SK-N-SH (cell line): Measurements from ENCODE around the gene PARD3. TPM values are rescaled to one million over a fixed set of nuclear protein-coding genes. Genes with fewer than 3 reads are reported as not detected.

Experiments used
- CTCF ChIA-PET: fragments of 300-600, 350-600 bp; formaldehyde crosslinking; extraction: SDS; loops from one replicate; lab custom pipeline; 2021; lab: Yijun Ruan, JAX
- POLR2A ChIA-PET: fragments of 350-600 bp; sonication (Branson Sonifier 250); formaldehyde crosslinking; extraction: SDS; loops from one replicate; lab custom pipeline; 2020; ENCODE audit warnings: antibody characterized with exemption, inconsistent platforms; lab: Yijun Ruan, JAX
- DNase-seq: peaks from one replicate; pipeline ENCODE4 v3.0.0; 2012
- H2AFZ ChIP-seq: fragments of 200-600 bp; sonication (generic); 2 replicates; pipeline ENCODE4 v1.8.1; 2016; ENCODE audit warnings: antibody characterized with exemption, mild to moderate bottlenecking, low read depth
- H3F3A ChIP-seq: fragments of 200-600 bp; sonication (generic); replicated peaks from 2 replicates; pipeline ENCODE3; 2016; ENCODE audit warnings: antibody characterized with exemption, mild to moderate bottlenecking; ENCODE audit not compliant: insufficient read depth
- H3K27ac ChIP-seq, 2 experiments: fragments of 200-500 bp in 1 of 2; fragments of 200-600 bp in 1 of 2; sonication (Bioruptor generic) in 1 of 2; sonication (generic), shearing (Covaris generic) in 1 of 2; 2 replicates each; pipeline versions ENCODE4 v1.5.1 to v1.6.1; 2014 to 2016; ENCODE audit warnings: low read depth in 2 of 2, inconsistent platforms in 1 of 2, low read length in 1 of 2, mild to moderate bottlenecking in 1 of 2, mixed read lengths in 1 of 2
- H3K27me3 ChIP-seq: fragments of 200-600 bp; sonication (generic), shearing (Covaris generic); 2 replicates; pipeline ENCODE4 v1.6.1; 2016; ENCODE audit warnings: mixed run types; ENCODE audit not compliant: insufficient read depth
- H3K36me3 ChIP-seq, 2 experiments: fragments of 200-500 bp in 1 of 2; fragments of 200-600 bp in 1 of 2; sonication (Bioruptor generic) in 1 of 2; sonication (generic) in 1 of 2; replicated peaks in 1 of 2; 2 replicates each; pipeline versions ENCODE3 to v1.5.1; 2014 to 2016; ENCODE audit warnings: low read length in 1 of 2, mild to moderate bottlenecking in 1 of 2; ENCODE audit not compliant: insufficient read depth in 2 of 2, control insufficient read depth in 1 of 2
- H3K4me1 ChIP-seq, 2 experiments: fragments of 200-500 bp in 1 of 2; fragments of 200-600 bp in 1 of 2; sonication (Bioruptor generic) in 1 of 2; sonication (generic), shearing (Covaris generic) in 1 of 2; 2 replicates each; pipeline versions ENCODE4 v1.5.1 to v1.6.1; 2014 to 2016; ENCODE audit warnings: low read depth in 1 of 2, low read length in 1 of 2, mixed run types in 1 of 2; ENCODE audit not compliant: insufficient read depth in 2 of 2, control insufficient read depth in 1 of 2
- H3K4me2 ChIP-seq: fragments of 200-600 bp; sonication (generic), shearing (Covaris generic); 2 replicates; pipeline ENCODE4 v1.6.1; 2017; ENCODE audit warnings: mixed run types
- H3K4me3 ChIP-seq, 2 experiments: fragments of 200-500 bp in 1 of 2; fragments of 200-600 bp in 1 of 2; sonication (Bioruptor generic) in 1 of 2; sonication (generic), shearing (Covaris generic) in 1 of 2; 2 replicates each; pipeline versions ENCODE4 v1.5.1 to v1.8.1; 2014 to 2016; ENCODE audit warnings: low read depth in 2 of 2, inconsistent platforms in 1 of 2, low read length in 1 of 2, mild to moderate bottlenecking in 1 of 2, mixed read lengths in 1 of 2, moderate library complexity in 1 of 2
- H3K79me2 ChIP-seq: fragments of 200-600 bp; sonication (generic); 2 replicates; pipeline ENCODE4 v1.8.1; 2017; ENCODE audit warnings: mild to moderate bottlenecking; ENCODE audit not compliant: insufficient read depth
- H3K9ac ChIP-seq: fragments of 200-600 bp; sonication (generic); 2 replicates; pipeline ENCODE4 v1.6.1; 2017; ENCODE audit warnings: mixed run types
- H3K9me2 ChIP-seq: fragments of 200-600 bp; sonication (generic); 2 replicates; pipeline ENCODE4 v1.6.1; 2017; ENCODE audit warnings: mixed run types
- H3K9me3 ChIP-seq: fragments of 200-600 bp; sonication (generic); 2 replicates; pipeline ENCODE4 v1.6.1; 2017; ENCODE audit warnings: mixed run types, mild to moderate bottlenecking, moderate library complexity
- H4K20me1 ChIP-seq: fragments of 200-600 bp; sonication (generic); 2 replicates; pipeline ENCODE4 v1.6.1; 2017; ENCODE audit warnings: mild to moderate bottlenecking, mixed run types; ENCODE audit not compliant: insufficient read depth
- CHD2 ChIP-seq: fragments of 150-350 bp; IDR thresholded peaks from 2 replicates; pipeline ENCODE4 v1.6.1; 2018; ENCODE audit warnings: low read length; ENCODE audit not compliant: partially characterized antibody
- CTCF ChIP-seq: fragments of 200-600 bp; sonication (generic); IDR thresholded peaks from 2 replicates; pipeline ENCODE4 v1.6.1; 2017; ENCODE audit warnings: antibody characterized with exemption, mild to moderate bottlenecking, moderate library complexity
- EZH2phosphoT487 ChIP-seq: fragments of 200-600 bp; sonication (generic); IDR thresholded peaks from 2 replicates; pipeline ENCODE4 v1.6.1; 2017; ENCODE audit warnings: low read depth, mixed run types, mild to moderate bottlenecking, antibody characterized with exemption, moderate library complexity, borderline replicate concordance
- FOXJ3 ChIP-seq: sonication (generic); formaldehyde crosslinking; IDR thresholded peaks from 2 replicates; pipeline ENCODE4 v1.5.1; 2020; ENCODE audit warnings: mild to moderate bottlenecking, missing genetic modification reagents
- GATA2 ChIP-seq: sonication (generic); formaldehyde crosslinking; IDR thresholded peaks from 2 replicates; pipeline ENCODE4 v1.5.0; 2020; ENCODE audit warnings: mild to moderate bottlenecking, missing genetic modification reagents
- IRF3 ChIP-seq: fragments of 150-350 bp; IDR thresholded peaks from 2 replicates; pipeline ENCODE4 v1.6.1; 2016; ENCODE audit warnings: mild to moderate bottlenecking, low read depth, low read length
- MEF2A ChIP-seq: IDR thresholded peaks from 2 replicates; pipeline ENCODE4 v1.4.0; 2012; ENCODE audit warnings: low read depth, borderline replicate concordance
- PBX3 ChIP-seq: IDR thresholded peaks from 2 replicates; pipeline ENCODE4; 2012
- RAD21 ChIP-seq: IDR thresholded peaks from 2 replicates; pipeline ENCODE4 v1.6.1; 2012; ENCODE audit warnings: mild to moderate bottlenecking, low read length
- RCOR1 ChIP-seq: fragments of 150-350 bp; IDR thresholded peaks from 2 replicates; pipeline ENCODE4 v1.6.1; 2017; ENCODE audit warnings: antibody characterized with exemption, low read length
- REST ChIP-seq: IDR thresholded peaks from 2 replicates; pipeline ENCODE4 v1.6.1; 2012; ENCODE audit warnings: mild to moderate bottlenecking, low read depth, low read length, moderate library complexity
- RXRA ChIP-seq: IDR thresholded peaks from 2 replicates; pipeline ENCODE4 v1.4.0; 2012; ENCODE audit warnings: low read depth, mild to moderate bottlenecking, borderline replicate concordance
- SMC3 ChIP-seq: IDR thresholded peaks from 2 replicates; pipeline ENCODE4 v1.6.1; 2012; ENCODE audit warnings: low read depth, low read length, improper control_type of control experiment
- TCF12 ChIP-seq: IDR thresholded peaks from 2 replicates; pipeline ENCODE4 v1.4.0; 2012
- USF1 ChIP-seq: IDR thresholded peaks from 2 replicates; pipeline ENCODE4 v1.4.0; 2012; ENCODE audit warnings: low read depth, borderline replicate concordance
- YY1 ChIP-seq: IDR thresholded peaks from 2 replicates; pipeline ENCODE4 v1.4.0; 2012; ENCODE audit warnings: low read depth, mild to moderate bottlenecking
- ZBTB33 ChIP-seq: IDR thresholded peaks from 2 replicates; pipeline ENCODE4 v1.4.0; 2012; ENCODE audit warnings: low read depth, borderline replicate concordance
- WGBS: methylation state at CpG from one replicate; pipeline ENCODE4 v1.1.6; 2017; ENCODE audit warnings: low lambda C conversion rate; 5-methylcytosine and 5-hydroxymethylcytosine counted together
- polyA plus RNA-seq, 3 experiments: library from polyadenylated mRNA; depleted of rRNA; stranded (reverse); fragments of >200 nt; gene quantifications; 2 replicates each; pipeline ENCODE4 v1.2.3, GENCODE V29; 2012

The PARD3 gene
- polyA plus RNA-seq, 1 of the 3 experiments (the other 2 are of a cell fraction) = 29.4 TPM

GRCh38 chr10:34334908-34335307 lies 480.2 kb downstream of the PARD3 start:
- TF ChIP-seq RAD21 (no peak), IRF3 (no peak), MEF2A (no peak), SMC3 (no peak), CHD2 (no peak), PBX3 (no peak), CTCF (no peak), YY1 (no peak), GATA2 (CRISPR knock-in tag) (no peak), RXRA (no peak), RCOR1 (no peak), FOXJ3 (CRISPR knock-in tag) (no peak), USF1 (no peak), ZBTB33 (no peak), TCF12 (no peak), EZH2phosphoT487 (no peak), REST (no peak)

More at GRCh38 chr10:34334908-34335307, 480.2 kb downstream of the PARD3 start:
- H3K4me3 ChIP-seq = no peak overlapping the region
- no peak overlapping the region for H3K4me2 ChIP-seq
- no peaks in the 10 kb centered on the region for H3K9me3 ChIP-seq
- 92% methylated on average over 4 of the region's 4 CpGs for WGBS
- H3K9me2 ChIP-seq = no peaks in the 10 kb centered on the region; the same call in 1 of the 2 replicates
- H2AFZ ChIP-seq = no peak overlapping the region
- POLR2A ChIA-PET = no interaction called here
- H4K20me1 ChIP-seq = no peaks in the 10 kb centered on the region
- H3K36me3 ChIP-seq = peaks cover 18 to 36% of the 10 kb centered on the region in 2 experiments
- H3K79me2 ChIP-seq = no peaks in the 10 kb centered on the region
- no peak for DNase-seq
- peaks cover 1 to 5% of the 10 kb centered on the region in 2 experiments; a peak in 2 of 4 replicates for H3K4me1 ChIP-seq
- CTCF ChIA-PET = interaction anchor here (1.0 kb wide), 1 partner anchor 15 kb away, joined by 3 read pairs; no protein-coding TSS in a partner anchor
- H3K9ac ChIP-seq = no peak overlapping the region
- H3F3A ChIP-seq = peaks cover 7% of the 10 kb centered on the region
- no peak overlapping the region for H3K27ac ChIP-seq
- H3K27me3 ChIP-seq = no peaks in the 10 kb centered on the region
